HG02943 (cell line): ENCODE data around the gene PHRF1.

Experiments used
- ATAC-seq: cut with Tn5 transposase; IDR thresholded peaks from one replicate; pipeline ENCODE4 v1.9.1; 2021; ENCODE audit warnings: mild to moderate bottlenecking, low read depth, moderate library complexity; ENCODE audit not compliant: unreplicated experiment

Gene PHRF1

GRCh38 chr11:593347-593746, 17.1 kb downstream of the PHRF1 start:
- no peak for ATAC-seq

GRCh38 chr11:595400-595799, 19.1 kb downstream of the PHRF1 start:
- no peak for ATAC-seq

GRCh38 chr11:596374-596773, 20.1 kb downstream of the PHRF1 start:
- ATAC-seq = no peak

GRCh38 chr11:597166-597725, 21.0 kb downstream of the PHRF1 start:
- no peak for ATAC-seq

- no peak for ATAC-seq
Observed at GRCh38 chr11:598005-598680, 21.9 kb downstream of the PHRF1 start.

GRCh38 chr11:601573-602245, 25.4 kb downstream of the PHRF1 start:
- ATAC-seq = no peak

GRCh38 chr11:603154-603553, 26.9 kb downstream of the PHRF1 start:
- no peak for ATAC-seq

GRCh38 chr11:605286-606129, 29.2 kb downstream of the PHRF1 start:
- ATAC-seq = no peak

- no peak for ATAC-seq
Observed at GRCh38 chr11:606245-606644, 30.0 kb downstream of the PHRF1 start.

- no peak for ATAC-seq
Observed at GRCh38 chr11:607020-607780, 30.9 kb downstream of the PHRF1 start.

- ATAC-seq = no peak
Observed at GRCh38 chr11:607971-608659, 31.8 kb downstream of the PHRF1 start.

GRCh38 chr11:608791-609251, 32.6 kb downstream of the PHRF1 start:
- ATAC-seq = no peak

- no peak for ATAC-seq
Observed at GRCh38 chr11:609341-609811, 33.1 kb downstream of the PHRF1 start.

GRCh38 chr11:610146-610801, 34.0 kb downstream of the PHRF1 start:
- no peak for ATAC-seq

GRCh38 chr11:611001-611996, 35.0 kb downstream of the PHRF1 start:
- ATAC-seq = no peak

GRCh38 chr11:612201-612960, 36.1 kb downstream of the PHRF1 start:
- no peak for ATAC-seq

- no peak for ATAC-seq
Observed at GRCh38 chr11:612961-613300, 36.7 kb downstream of the PHRF1 start.
